K562 (cell line): ENCODE results near the gene THAP2. TPM values are rescaled to one million over a fixed set of nuclear protein-coding genes. Genes with fewer than 3 reads are reported as not detected.

ENCODE experiments used
- CBX1 ChIP-seq: sonication (generic); IDR thresholded peaks from 2 replicates; pipeline ENCODE4 v1.6.1; 2016; ENCODE audit warnings: antibody characterized with exemption, low read depth, mild to moderate bottlenecking
- CEBPB ChIP-seq: fragments of 450-650 bp; IDR thresholded peaks from 2 replicates; pipeline ENCODE4 v1.6.1; 2016; ENCODE audit warnings: missing genetic modification characterization, missing compliant biosample characterization
- CTCF ChIP-seq, 3 experiments: IDR thresholded peaks in 2 of 3; conservative IDR thresholded peaks in 1 of 3; 2 replicates each; pipeline ENCODE4 v1.5.1; 2011 to 2012; ENCODE audit warnings: low read length in 3 of 3, mild to moderate bottlenecking in 3 of 3, control low read depth in 2 of 3, improper control_type of control experiment in 1 of 3, inconsistent platforms in 1 of 3, low read depth in 1 of 3, mixed read lengths in 1 of 3, moderate library complexity in 1 of 3; ENCODE audit not compliant: insufficient read depth in 2 of 3
- DEAF1 ChIP-seq: fragments of 450-650 bp; formaldehyde crosslinking; IDR thresholded peaks from 2 replicates; pipeline ENCODE4 v1.4.0; 2020; ENCODE audit warnings: mild to moderate bottlenecking, moderate library complexity
- FOXP4 ChIP-seq: sonication (generic); formaldehyde crosslinking; IDR thresholded peaks from 2 replicates; pipeline ENCODE4 v1.8.0; 2022; ENCODE audit warnings: mild to moderate bottlenecking, missing genetic modification reagents, borderline replicate concordance
- HMG20B ChIP-seq: fragments of 250-450 bp; sonication (Bioruptor Pico); IDR thresholded peaks from 2 replicates; pipeline ENCODE4 v1.5.0; 2021; ENCODE audit warnings: mild to moderate bottlenecking
- HNRNPH1 ChIP-seq: fragments of 200-400 bp; formaldehyde crosslinking; optimal IDR thresholded peaks from 2 replicates; pipeline ENCODE3; 2017; ENCODE audit warnings: low read depth, mild to moderate bottlenecking, low read length, moderate library complexity
- MCM3 ChIP-seq: fragments of 450-650 bp; IDR thresholded peaks from 2 replicates; pipeline ENCODE4 v1.6.1; 2016
- MXI1 ChIP-seq: IDR thresholded peaks from 2 replicates; pipeline ENCODE4 v1.6.1; 2011; ENCODE audit warnings: low read depth, mild to moderate bottlenecking, improper control_type of control experiment, low read length
- NCOR1 ChIP-seq: fragments of 450-650 bp; IDR thresholded peaks from 2 replicates; pipeline ENCODE4 v1.6.1; 2016; ENCODE audit warnings: mild to moderate bottlenecking, moderate library complexity
- NFIX ChIP-seq: fragments of 250-450 bp; sonication (Bioruptor Pico); IDR thresholded peaks from 2 replicates; pipeline ENCODE4 v1.4.0; 2020; ENCODE audit warnings: low read depth, mild to moderate bottlenecking, moderate library complexity
- NR2F6 ChIP-seq: fragments of 450-650 bp; formaldehyde crosslinking; IDR thresholded peaks from 2 replicates; pipeline ENCODE4 v1.4.0; 2020; ENCODE audit warnings: mild to moderate bottlenecking
- PHB ChIP-seq: fragments of 250-450 bp; sonication (Bioruptor Pico); IDR thresholded peaks from 2 replicates; pipeline ENCODE4 v1.5.0; 2021
- RBM14 ChIP-seq: fragments of 200-400 bp; formaldehyde crosslinking; IDR thresholded peaks from 2 replicates; pipeline ENCODE4 v1.6.1; 2018; ENCODE audit warnings: low read depth, mild to moderate bottlenecking, low read length, moderate library complexity, borderline replicate concordance; ENCODE audit not compliant: insufficient read depth
- RFX1 ChIP-seq: fragments of 450-650 bp; IDR thresholded peaks from 2 replicates; pipeline ENCODE4 v1.6.1; 2016; ENCODE audit warnings: mild to moderate bottlenecking, moderate library complexity
- ZBTB7A ChIP-seq: IDR thresholded peaks from 2 replicates; pipeline ENCODE4 v1.6.1; 2011; ENCODE audit warnings: low read depth, mild to moderate bottlenecking, low read length, moderate library complexity, borderline replicate concordance; ENCODE audit not compliant: control insufficient read depth
- ZNF431 ChIP-seq: sonication (generic); formaldehyde crosslinking; IDR thresholded peaks from 2 replicates; pipeline ENCODE4 v1.8.0; 2022; ENCODE audit warnings: mild to moderate bottlenecking, missing genetic modification reagents
- ZNF511 ChIP-seq: sonication (generic); formaldehyde crosslinking; IDR thresholded peaks from 2 replicates; pipeline ENCODE4 v1.8.0; 2022; ENCODE audit warnings: mild to moderate bottlenecking, missing genetic modification reagents
- ZNF589 ChIP-seq: fragments of 200-800 bp; sonication (Bioruptor generic); IDR thresholded peaks from 2 replicates; pipeline ENCODE4 v1.6.1; 2016; ENCODE audit warnings: low read depth, missing genetic modification characterization, missing compliant biosample characterization
- ZNF644 ChIP-seq: fragments of 200-800 bp; sonication (Bioruptor generic); IDR thresholded peaks from 2 replicates; pipeline ENCODE4 v1.6.1; 2016; ENCODE audit warnings: low read depth, missing genetic modification characterization, missing compliant biosample characterization
- polyA plus RNA-seq, 8 experiments: library from polyadenylated mRNA; depleted of rRNA in 4 of 8; stranded (reverse) in 5 of 8; unstranded in 3 of 8; fragments of >200 nt; fragmentation: Nextera tagmentation in 2 of 8; fragmentation: Illumina TruSeq in 1 of 8; extraction: Ambion mirVana in 2 of 8; extraction: Trizol in 1 of 8; gene quantifications; 2 replicates each; pipeline versions ENCODE4 v1.2.1 to v1.2.3, GENCODE V29; 2011 to 2014; ENCODE audit warnings: inconsistent platforms in 1 of 8, missing spikeins in 1 of 8
- total RNA-seq, 7 experiments: library from RNA; depleted of rRNA in 6 of 7; stranded (reverse); fragments of >200 nt in 6 of 7; fragmentation: Illumina TruSeq in 2 of 7; extraction: Trizol in 2 of 7; gene quantifications; 2 replicates each; pipeline versions ENCODE4 v1.2.1 to v1.2.3, GENCODE V29; 2011 to 2021; ENCODE audit warnings: low replicate concordance in 1 of 7

Gene THAP2
- total and polyA plus RNA-seq, 9 of the 15 experiments (the other 6 are each of a cell fraction or from before 2014, with no cell fraction given): 1.8 to 18.9 (median 7.3) TPM

- no peak for TF ChIP-seq NFIX (CRISPR knock-in tag)
- TF ChIP-seq ZNF431 (CRISPR knock-in tag): no peak
- TF ChIP-seq PHB: no peak
- TF ChIP-seq RBM14: no peak
- TF ChIP-seq ZBTB7A: no peak
- TF ChIP-seq FOXP4 (CRISPR knock-in tag): no peak
- TF ChIP-seq NR2F6 (CRISPR knock-in tag): no peak
- no peak for TF ChIP-seq ZNF589 (CRISPR knock-in tag)
- no peak for TF ChIP-seq ZNF644
- TF ChIP-seq MXI1: no peak
- no peak for TF ChIP-seq CTCF (IDR thresholded peaks at IDR 0.05 in 2 of 3, conservative IDR thresholded peaks at IDR 0.05 in 1 of 3; ENCODE audit: insufficient read depth in 2 of 3, low read depth in 1 of 3, low read length in 3 of 3)
- TF ChIP-seq RFX1: no peak
- no peak for TF ChIP-seq HMG20B (CRISPR knock-in tag)
- TF ChIP-seq DEAF1: no peak
- TF ChIP-seq NCOR1: peak; percentile 15; the same call in 1 of the 2 replicates
- TF ChIP-seq CBX1: no peak
- no peak for TF ChIP-seq ZNF511 (CRISPR knock-in tag)
- no peak for TF ChIP-seq MCM3
- no peak for TF ChIP-seq HNRNPH1
- no peak for TF ChIP-seq CEBPB (tag)
Measured at GRCh38 chr12:71721783-71722505, 57.8 kb downstream of the THAP2 start (continued).
